HL-60 (cell line): ENCODE measurements around the gene ZFP92.

Source experiments
- DNase-seq, 2 experiments: peaks; one replicate each; pipeline ENCODE4 v3.0.0-alpha.2; 2010 to 2020; ENCODE audit warnings: low read depth in 1 of 2, low spot score in 1 of 2
- H3K27ac ChIP-seq: fragments of 250-450 bp; sonication (Bioruptor Pico); replicated peaks from 2 replicates; pipeline ENCODE4 v1.5.1; 2020; ENCODE audit warnings: mild to moderate bottlenecking, moderate library complexity
- H3K27me3 ChIP-seq: fragments of 250-450 bp; sonication (Bioruptor Pico); 2 replicates; pipeline ENCODE4 v1.5.1; 2021; ENCODE audit warnings: mild to moderate bottlenecking, moderate library complexity; ENCODE audit not compliant: insufficient read depth, poor library complexity, severe bottlenecking
- H3K4me3 ChIP-seq: replicated peaks from 2 replicates; pipeline ENCODE4 v1.5.1; 2011; ENCODE audit warnings: mild to moderate bottlenecking, control low read depth, low read length; ENCODE audit not compliant: insufficient read depth
- SPI1 ChIP-seq: IDR thresholded peaks from 2 replicates; pipeline ENCODE4 v1.6.1; 2012; ENCODE audit warnings: low read depth, mild to moderate bottlenecking, borderline replicate concordance
- TF ChIP-seq, protein P1 (sequence below): IDR thresholded peaks from one replicate; pipeline ENCODE4 v1.5.1; 2011; ENCODE audit warnings: low read length, control low read depth, inconsistent platforms; ENCODE audit not compliant: insufficient read depth

Gene ZFP92

DNA sequence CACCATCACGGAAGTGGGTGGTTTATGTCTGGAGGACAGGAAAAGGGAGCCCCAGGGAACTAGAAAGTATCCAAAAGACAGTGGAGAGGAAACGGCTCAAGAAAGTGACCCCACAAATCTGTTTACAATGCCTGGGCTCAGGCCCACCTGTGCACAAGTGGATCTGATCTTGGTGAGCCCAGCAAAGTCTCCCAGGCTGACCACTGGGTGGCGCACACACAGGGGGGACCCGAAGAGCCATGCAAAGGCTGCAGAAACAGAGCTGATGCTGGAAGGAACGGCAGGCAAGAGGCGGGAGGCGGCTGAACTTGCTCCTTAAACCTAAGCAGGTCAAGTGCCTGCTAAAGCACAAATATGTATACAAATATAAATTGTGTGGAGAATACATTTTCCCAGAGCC is 49.6 kb downstream of the ZFP92 start:
- no peak overlapping the region for H3K27ac ChIP-seq
- DNase-seq: peak; percentile 6 to 49
- TF ChIP-seq, protein P1, sequence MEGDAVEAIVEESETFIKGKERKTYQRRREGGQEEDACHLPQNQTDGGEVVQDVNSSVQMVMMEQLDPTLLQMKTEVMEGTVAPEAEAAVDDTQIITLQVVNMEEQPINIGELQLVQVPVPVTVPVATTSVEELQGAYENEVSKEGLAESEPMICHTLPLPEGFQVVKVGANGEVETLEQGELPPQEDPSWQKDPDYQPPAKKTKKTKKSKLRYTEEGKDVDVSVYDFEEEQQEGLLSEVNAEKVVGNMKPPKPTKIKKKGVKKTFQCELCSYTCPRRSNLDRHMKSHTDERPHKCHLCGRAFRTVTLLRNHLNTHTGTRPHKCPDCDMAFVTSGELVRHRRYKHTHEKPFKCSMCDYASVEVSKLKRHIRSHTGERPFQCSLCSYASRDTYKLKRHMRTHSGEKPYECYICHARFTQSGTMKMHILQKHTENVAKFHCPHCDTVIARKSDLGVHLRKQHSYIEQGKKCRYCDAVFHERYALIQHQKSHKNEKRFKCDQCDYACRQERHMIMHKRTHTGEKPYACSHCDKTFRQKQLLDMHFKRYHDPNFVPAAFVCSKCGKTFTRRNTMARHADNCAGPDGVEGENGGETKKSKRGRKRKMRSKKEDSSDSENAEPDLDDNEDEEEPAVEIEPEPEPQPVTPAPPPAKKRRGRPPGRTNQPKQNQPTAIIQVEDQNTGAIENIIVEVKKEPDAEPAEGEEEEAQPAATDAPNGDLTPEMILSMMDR: peak; percentile 40
- no peak for TF ChIP-seq SPI1

More for the DNA sequence above, 49.6 kb downstream of the ZFP92 start:
- H3K27me3 ChIP-seq: no peaks in the 10 kb centered on the region
- no peak overlapping the region for H3K4me3 ChIP-seq
